ENCODE results near the gene MTHFSD.

Gene MTHFSD

GRCh38 chr16:86533767-86534351, 21.2 kb downstream of the MTHFSD start:
- no peak for TF ChIP-seq CTCF (IDR thresholded peaks at IDR 0.05; ENCODE audit: poor library complexity, severe bottlenecking)

GRCh38 chr16:86533076-86533475, 22.0 kb downstream of the MTHFSD start:
- Histone ChIP-seq H3K27ac (ENCODE audit: poor library complexity, severe bottlenecking) (no peak overlapping the region), H3K4me1 (ENCODE audit: insufficient read depth, poor library complexity, severe bottlenecking) (no peaks in the 10 kb centered on the region), H3K27me3 (ENCODE audit: insufficient read depth, poor library complexity, severe bottlenecking) (no peaks in the 10 kb centered on the region), H3K4me3 (ENCODE audit: severe bottlenecking) (no peak overlapping the region), H3K9me3 (ENCODE audit: severe bottlenecking) (no peaks in the 10 kb centered on the region), H3K36me3 (ENCODE audit: low read depth) (peaks cover 12% of the 10 kb centered on the region)
- no peak for DNase-seq (ENCODE audit: low spot score)
- no peak for TF ChIP-seq CTCF (IDR thresholded peaks at IDR 0.05; ENCODE audit: poor library complexity, severe bottlenecking)
- no peak for ATAC-seq (ENCODE audit: low read depth)

More at GRCh38 chr16:86533767-86534351, 21.2 kb downstream of the MTHFSD start:
- no peak overlapping the region for H3K27ac ChIP-seq (ENCODE audit: poor library complexity, severe bottlenecking)
- no peaks in the 10 kb centered on the region for H3K9me3 ChIP-seq (ENCODE audit: severe bottlenecking)
- DNase-seq (ENCODE audit: low spot score) (no peak), ATAC-seq (ENCODE audit: low read depth) (no peak)
- H3K36me3 ChIP-seq (ENCODE audit: low read depth), result peaks cover 19% of the 10 kb centered on the region
- H3K4me3 ChIP-seq (ENCODE audit: severe bottlenecking), result no peak overlapping the region
- H3K27me3 ChIP-seq (ENCODE audit: insufficient read depth, poor library complexity, severe bottlenecking), result no peaks in the 10 kb centered on the region
- no peaks in the 10 kb centered on the region for H3K4me1 ChIP-seq (ENCODE audit: insufficient read depth, poor library complexity, severe bottlenecking)

DNA sequence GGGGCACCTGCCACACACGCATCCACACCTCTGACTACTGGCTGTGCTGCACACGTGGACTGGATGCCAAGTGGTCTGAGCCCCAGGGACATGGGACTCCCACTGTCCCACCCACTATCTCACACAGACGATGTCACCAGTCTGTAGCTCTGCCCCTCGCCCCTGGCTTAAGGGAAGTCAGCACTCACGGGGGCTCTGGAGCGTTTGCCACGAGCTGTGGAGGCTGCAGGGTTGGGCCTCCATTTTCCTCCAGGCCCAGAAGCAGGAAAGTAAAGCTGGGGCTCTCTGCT, 22.6 kb downstream of the MTHFSD start:
- Histone ChIP-seq H3K27ac (ENCODE audit: poor library complexity, severe bottlenecking) (no peak overlapping the region), H3K9me3 (ENCODE audit: severe bottlenecking) (no peaks in the 10 kb centered on the region), H3K27me3 (ENCODE audit: insufficient read depth, poor library complexity, severe bottlenecking) (no peaks in the 10 kb centered on the region), H3K4me3 (ENCODE audit: severe bottlenecking) (no peak overlapping the region), H3K36me3 (ENCODE audit: low read depth) (peaks cover 9% of the 10 kb centered on the region), H3K4me1 (ENCODE audit: insufficient read depth, poor library complexity, severe bottlenecking) (no peaks in the 10 kb centered on the region)
- no peak for ATAC-seq (ENCODE audit: low read depth)
- no peak for TF ChIP-seq CTCF (IDR thresholded peaks at IDR 0.05; ENCODE audit: poor library complexity, severe bottlenecking)
- DNase-seq (ENCODE audit: low spot score), result peak; percentile 34

GRCh38 chr16:86531641-86532525, 23.2 kb downstream of the MTHFSD start:
- Histone ChIP-seq H3K4me3 (ENCODE audit: severe bottlenecking) (no peak overlapping the region), H3K36me3 (ENCODE audit: low read depth) (peaks cover 5% of the 10 kb centered on the region), H3K9me3 (ENCODE audit: severe bottlenecking) (no peaks in the 10 kb centered on the region), H3K4me1 (ENCODE audit: insufficient read depth, poor library complexity, severe bottlenecking) (no peaks in the 10 kb centered on the region), H3K27me3 (ENCODE audit: insufficient read depth, poor library complexity, severe bottlenecking) (no peaks in the 10 kb centered on the region), H3K27ac (ENCODE audit: poor library complexity, severe bottlenecking) (no peak overlapping the region)
- no peak for TF ChIP-seq CTCF (IDR thresholded peaks at IDR 0.05; ENCODE audit: poor library complexity, severe bottlenecking)
- no peak for DNase-seq (ENCODE audit: low spot score)
- ATAC-seq (ENCODE audit: low read depth), result no peak

DNA sequence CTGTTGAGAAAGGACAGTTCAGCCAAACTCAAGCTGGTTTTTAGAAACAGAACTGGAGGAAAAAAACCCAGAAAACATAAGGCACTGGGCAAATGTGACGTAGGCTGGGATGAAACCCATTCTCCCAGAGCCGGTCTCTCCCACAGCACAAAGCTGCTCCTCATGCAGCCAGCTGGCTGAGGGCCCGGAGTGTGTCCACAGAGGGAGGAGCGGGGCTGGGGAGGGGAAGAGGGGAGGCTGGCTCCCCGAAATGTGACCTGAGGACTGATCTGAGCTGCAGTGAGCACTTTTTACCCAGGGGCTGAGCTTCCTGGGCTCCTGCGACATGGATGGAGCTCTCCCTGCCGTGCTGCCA, 23.9 kb downstream of the MTHFSD start:
- H3K27ac ChIP-seq (ENCODE audit: poor library complexity, severe bottlenecking), result no peak overlapping the region
- no peak for DNase-seq (ENCODE audit: low spot score)
- H3K36me3 ChIP-seq (ENCODE audit: low read depth), result no peaks in the 10 kb centered on the region; the same call in 1 of the 2 replicates
- H3K9me3 ChIP-seq (ENCODE audit: severe bottlenecking), result no peaks in the 10 kb centered on the region
- no peak for ATAC-seq (ENCODE audit: low read depth)
- H3K4me1 ChIP-seq (ENCODE audit: insufficient read depth, poor library complexity, severe bottlenecking), result no peaks in the 10 kb centered on the region
- TF ChIP-seq CTCF (IDR thresholded peaks at IDR 0.05; ENCODE audit: poor library complexity, severe bottlenecking), result no peak
- H3K4me3 ChIP-seq (ENCODE audit: severe bottlenecking), result no peak overlapping the region
- H3K27me3 ChIP-seq (ENCODE audit: insufficient read depth, poor library complexity, severe bottlenecking), result no peaks in the 10 kb centered on the region
